Measurements from ENCODE around the gene OR51B4. TPM values are rescaled to one million over a fixed set of nuclear protein-coding genes. Genes with fewer than 3 reads are reported as not detected.

Gene OR51B4
- total RNA-seq, 5 donors from 2014 or later (not counting 1 experiment from before 2014, with no cell fraction given) = not detected

GRCh38 chr11:5289696-5290095 is 12.1 kb downstream of the OR51B4 start:
- H3K36me3 Mint-ChIP-seq = no peaks in the 10 kb centered on the region
- Histone ChIP-seq H3K27ac (ENCODE audit: low read length) (no peak overlapping the region), H3K4me1 (ENCODE audit: control insufficient read depth in 1 of 2, extremely low read depth in 1 of 2, insufficient read depth in 2 of 2, low read length in 2 of 2) (no peaks in the 10 kb centered on the region), H3K4me3 (ENCODE audit: control insufficient read depth in 1 of 2, extremely low read depth in 1 of 2, low read length in 1 of 2) (no peak overlapping the region), H3K36me3 (ENCODE audit: control insufficient read depth in 2 of 2, extremely low read depth in 1 of 2, insufficient read depth in 1 of 2, low read length in 1 of 2) (no peaks in the 10 kb centered on the region), H3K9me3 (no peaks in the 10 kb centered on the region), H3K27me3 (replicated peaks in 1 of 2; ENCODE audit: control insufficient read depth in 2 of 2, extremely low read depth in 1 of 2, insufficient read depth in 2 of 2, low read length in 1 of 2) (no peaks in the 10 kb centered on the region)
- CTCF ChIA-PET = no interaction called here
- no peak overlapping the region for H3K4me3 Mint-ChIP-seq
- POLR2A ChIA-PET = no interaction called here
- DNase-seq (no peak), ATAC-seq (replicated peaks in 1 of 4) (no peak)
- no peaks in the 10 kb centered on the region for H3K4me1 Mint-ChIP-seq
- H3K27me3 Mint-ChIP-seq = peaks cover 0 to 1% of the 10 kb centered on the region in 2 donors
- peaks cover 0 to 4% (median 0%) of the 10 kb centered on the region in 3 donors for H3K9me3 Mint-ChIP-seq
- no peak overlapping the region for H3K27ac Mint-ChIP-seq

GRCh38 chr11:5288906-5289550 is 12.7 kb downstream of the OR51B4 start:
- Histone ChIP-seq H3K27me3 (replicated peaks in 1 of 2; ENCODE audit: control insufficient read depth in 2 of 2, extremely low read depth in 1 of 2, insufficient read depth in 2 of 2, low read length in 1 of 2) (no peaks in the 10 kb centered on the region), H3K4me1 (ENCODE audit: control insufficient read depth in 1 of 2, extremely low read depth in 1 of 2, insufficient read depth in 2 of 2, low read length in 2 of 2) (no peaks in the 10 kb centered on the region), H3K36me3 (ENCODE audit: control insufficient read depth in 2 of 2, extremely low read depth in 1 of 2, insufficient read depth in 1 of 2, low read length in 1 of 2) (no peaks in the 10 kb centered on the region), H3K9me3 (no peaks in the 10 kb centered on the region), H3K27ac (ENCODE audit: low read length) (no peak overlapping the region), H3K4me3 (ENCODE audit: control insufficient read depth in 1 of 2, extremely low read depth in 1 of 2, low read length in 1 of 2) (no peak overlapping the region)
- POLR2A ChIA-PET = no interaction called here
- H3K4me1 Mint-ChIP-seq = no peaks in the 10 kb centered on the region
- H3K9me3 Mint-ChIP-seq = peaks cover 0 to 4% (median 0%) of the 10 kb centered on the region in 3 donors
- H3K27me3 Mint-ChIP-seq = peaks cover 0 to 1% of the 10 kb centered on the region in 2 donors
- DNase-seq = no peak
- H3K4me3 Mint-ChIP-seq = no peak overlapping the region
- CTCF ChIA-PET = no interaction called here
- H3K36me3 Mint-ChIP-seq = no peaks in the 10 kb centered on the region
- H3K27ac Mint-ChIP-seq = no peak overlapping the region
- ATAC-seq (replicated peaks in 1 of 4) = no peak
- 80% methylated on average over 1 of the region's 6 CpGs for WGBS (ENCODE audit: insufficient coverage)

- Histone ChIP-seq H3K27me3 (replicated peaks in 1 of 2; ENCODE audit: control insufficient read depth in 2 of 2, extremely low read depth in 1 of 2, insufficient read depth in 2 of 2, low read length in 1 of 2) (no peaks in the 10 kb centered on the region), H3K36me3 (ENCODE audit: control insufficient read depth in 2 of 2, extremely low read depth in 1 of 2, insufficient read depth in 1 of 2, low read length in 1 of 2) (no peaks in the 10 kb centered on the region), H3K9me3 (no peaks in the 10 kb centered on the region), H3K27ac (ENCODE audit: low read length) (no peak overlapping the region), H3K4me3 (ENCODE audit: control insufficient read depth in 1 of 2, extremely low read depth in 1 of 2, low read length in 1 of 2) (no peak overlapping the region), H3K4me1 (ENCODE audit: control insufficient read depth in 1 of 2, extremely low read depth in 1 of 2, insufficient read depth in 2 of 2, low read length in 2 of 2) (no peaks in the 10 kb centered on the region)
- H3K27ac Mint-ChIP-seq = no peak overlapping the region
- H3K36me3 Mint-ChIP-seq = no peaks in the 10 kb centered on the region
- H3K4me1 Mint-ChIP-seq = no peaks in the 10 kb centered on the region
- POLR2A ChIA-PET = no interaction called here
- WGBS (ENCODE audit: insufficient coverage) = no CpG with 5 or more reads among the region's 7 CpGs
- no peak overlapping the region for H3K4me3 Mint-ChIP-seq
- peaks cover 0 to 4% (median 0%) of the 10 kb centered on the region in 3 donors for H3K9me3 Mint-ChIP-seq
- CTCF ChIA-PET = no interaction called here
- DNase-seq = no peak
- H3K27me3 Mint-ChIP-seq = peaks cover 0 to 1% of the 10 kb centered on the region in 2 donors
- no peak for ATAC-seq (replicated peaks in 1 of 4)
Measured at GRCh38 chr11:5288108-5288905, 13.4 kb downstream of the OR51B4 start.

- ChIA-PET CTCF (no interaction called here), POLR2A (no interaction called here)
- Histone ChIP-seq H3K4me1 (ENCODE audit: control insufficient read depth in 1 of 2, extremely low read depth in 1 of 2, insufficient read depth in 2 of 2, low read length in 2 of 2) (no peaks in the 10 kb centered on the region), H3K36me3 (ENCODE audit: control insufficient read depth in 2 of 2, extremely low read depth in 1 of 2, insufficient read depth in 1 of 2, low read length in 1 of 2) (no peaks in the 10 kb centered on the region), H3K27me3 (replicated peaks in 1 of 2; ENCODE audit: control insufficient read depth in 2 of 2, extremely low read depth in 1 of 2, insufficient read depth in 2 of 2, low read length in 1 of 2) (no peaks in the 10 kb centered on the region), H3K9me3 (no peaks in the 10 kb centered on the region), H3K27ac (ENCODE audit: low read length) (no peak overlapping the region), H3K4me3 (ENCODE audit: control insufficient read depth in 1 of 2, extremely low read depth in 1 of 2, low read length in 1 of 2) (no peak overlapping the region)
- Mint-ChIP-seq H3K36me3 (no peaks in the 10 kb centered on the region), H3K4me1 (no peaks in the 10 kb centered on the region), H3K27me3 (peaks cover 1 to 4% of the 10 kb centered on the region in 2 donors), H3K4me3 (no peak overlapping the region), H3K9me3 (no peaks in the 10 kb centered on the region), H3K27ac (no peak overlapping the region)
- WGBS (ENCODE audit: insufficient coverage) = no CpG with 5 or more reads among the region's 3 CpGs
- DNase-seq (no peak), ATAC-seq (replicated peaks in 1 of 4) (no peak)
Measured at GRCh38 chr11:5286901-5287300, 14.8 kb downstream of the OR51B4 start.

- no peak overlapping the region for H3K4me3 Mint-ChIP-seq
- Histone ChIP-seq H3K27me3 (replicated peaks in 1 of 2; ENCODE audit: control insufficient read depth in 2 of 2, extremely low read depth in 1 of 2, insufficient read depth in 2 of 2, low read length in 1 of 2) (no peaks in the 10 kb centered on the region), H3K4me1 (ENCODE audit: control insufficient read depth in 1 of 2, extremely low read depth in 1 of 2, insufficient read depth in 2 of 2, low read length in 2 of 2) (no peaks in the 10 kb centered on the region), H3K27ac (ENCODE audit: low read length) (no peak overlapping the region), H3K4me3 (ENCODE audit: control insufficient read depth in 1 of 2, extremely low read depth in 1 of 2, low read length in 1 of 2) (no peak overlapping the region), H3K36me3 (ENCODE audit: control insufficient read depth in 2 of 2, extremely low read depth in 1 of 2, insufficient read depth in 1 of 2, low read length in 1 of 2) (no peaks in the 10 kb centered on the region), H3K9me3 (no peaks in the 10 kb centered on the region)
- ATAC-seq (replicated peaks in 1 of 4) (no peak), DNase-seq (no peak)
- CTCF ChIA-PET = no interaction called here
- 25% methylated on average over 1 of the region's 1 CpG for WGBS (ENCODE audit: insufficient coverage)
- no peaks in the 10 kb centered on the region for H3K9me3 Mint-ChIP-seq
- H3K4me1 Mint-ChIP-seq = no peaks in the 10 kb centered on the region
- no peaks in the 10 kb centered on the region for H3K36me3 Mint-ChIP-seq
- no peak overlapping the region for H3K27ac Mint-ChIP-seq
- peaks cover 1 to 4% of the 10 kb centered on the region in 2 donors for H3K27me3 Mint-ChIP-seq
- POLR2A ChIA-PET = no interaction called here
Measured at GRCh38 chr11:5286351-5286750, 15.4 kb downstream of the OR51B4 start.

GRCh38 chr11:5285703-5286340 is 15.9 kb downstream of the OR51B4 start:
- Histone ChIP-seq H3K4me3 (ENCODE audit: control insufficient read depth in 1 of 2, extremely low read depth in 1 of 2, low read length in 1 of 2) (no peak overlapping the region), H3K27me3 (replicated peaks in 1 of 2; ENCODE audit: control insufficient read depth in 2 of 2, extremely low read depth in 1 of 2, insufficient read depth in 2 of 2, low read length in 1 of 2) (no peaks in the 10 kb centered on the region), H3K9me3 (no peaks in the 10 kb centered on the region), H3K27ac (ENCODE audit: low read length) (no peak overlapping the region), H3K36me3 (ENCODE audit: control insufficient read depth in 2 of 2, extremely low read depth in 1 of 2, insufficient read depth in 1 of 2, low read length in 1 of 2) (no peaks in the 10 kb centered on the region), H3K4me1 (ENCODE audit: control insufficient read depth in 1 of 2, extremely low read depth in 1 of 2, insufficient read depth in 2 of 2, low read length in 2 of 2) (no peaks in the 10 kb centered on the region)
- Mint-ChIP-seq H3K36me3 (no peaks in the 10 kb centered on the region), H3K27me3 (peaks cover 1 to 4% of the 10 kb centered on the region in 2 donors), H3K4me1 (no peaks in the 10 kb centered on the region), H3K27ac (no peak overlapping the region), H3K4me3 (no peak overlapping the region), H3K9me3 (no peaks in the 10 kb centered on the region)
- ATAC-seq (replicated peaks in 1 of 4) (no peak), DNase-seq (no peak)
- CTCF ChIA-PET = no interaction called here
- POLR2A ChIA-PET = no interaction called here
- 53% methylated on average over 3 of the region's 4 CpGs for WGBS (ENCODE audit: insufficient coverage)

Measured in T-cell (primary cell).